Measurements from ENCODE around the gene ARL4C.

The ARL4C gene

DNA sequence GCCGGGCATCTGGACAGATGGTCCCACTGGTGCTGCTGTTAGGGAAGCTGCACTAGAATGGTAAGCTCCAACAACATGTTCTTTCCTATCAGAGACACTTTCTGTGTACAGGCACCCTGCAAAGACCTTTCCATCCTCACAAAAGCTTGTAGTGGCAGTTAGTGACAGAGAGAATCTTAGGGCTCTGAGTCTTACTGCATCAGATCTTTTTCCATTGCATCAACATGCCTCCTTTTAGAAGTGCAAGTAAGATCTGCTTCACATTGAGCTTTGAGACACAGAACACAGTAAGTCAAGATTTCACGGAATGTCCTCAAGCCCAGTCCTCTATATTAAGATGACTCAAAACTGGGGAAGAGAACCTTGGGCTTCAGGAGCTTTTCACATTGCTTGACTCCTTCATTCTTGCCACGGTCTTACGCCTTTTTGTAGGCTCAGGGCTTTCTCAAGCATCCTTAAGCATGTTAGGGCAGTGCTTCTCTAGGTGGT, 52.6 kb downstream of the ARL4C start:
- no peak for DNase-seq

Data from SHP77 (cell line).